K562 (cell line): ENCODE measurements around the gene USP14. TPM values are rescaled to one million over a fixed set of nuclear protein-coding genes. Genes with fewer than 3 reads are reported as not detected.

ENCODE experiments used
- ATAC-seq: fragments of 200-7000 bp; cut with Tn5 transposase; 3 replicates; pipeline ENCODE4 v1.9.1; 2020; ENCODE audit warnings: moderate library complexity
- BruUV-seq: library from RNA; stranded (reverse); fragments of 400-500 nt; replicated peaks from 2 replicates; lab custom pipeline; 2021; lab: Mats Ljungman, UMichigan
- CTCF ChIA-PET: fragments of 300-600 bp; formaldehyde crosslinking; extraction: SDS; loops from one replicate; lab custom pipeline; 2021; ENCODE audit warnings: low intra/inter-chr PET ratio; lab: Yijun Ruan, JAX
- POLR2A ChIA-PET: fragments of 300-600, 350-650 bp; sonication (Branson Sonifier 250); formaldehyde crosslinking; extraction: SDS; loops from one replicate; lab custom pipeline; 2021; ENCODE audit warnings: antibody characterized with exemption, inconsistent platforms; lab: Yijun Ruan, JAX
- DNase-seq, 4 experiments: peaks; one replicate each; pipeline versions ENCODE4 v3.0.0 to v3.0.0-alpha.2; 2011 to 2018; ENCODE audit warnings: low spot score in 3 of 4, mixed read lengths in 3 of 4; ENCODE audit errors: extremely low read depth in 1 of 4
- FAIRE-seq: peaks from 2 replicates; lab custom pipeline; 2011; peaks lifted over from hg19 to GRCh38; lab: Jason Lieb, UNC
- H2AFZ ChIP-seq: 2 replicates; pipeline ENCODE4 v1.6.0; 2011; ENCODE audit warnings: low read depth, low read length, control low read depth, inconsistent platforms
- H3K27ac ChIP-seq: fragments of 200-600 bp; 3 replicates; pipeline ENCODE4 v1.8.0; 2011; ENCODE audit warnings: low read depth, mild to moderate bottlenecking, control low read depth, inconsistent platforms, low read length, moderate library complexity, mixed read lengths; ENCODE audit errors: extremely low read depth
- H3K27me3 ChIP-seq, 2 experiments: fragments of 300-600 bp in 1 of 2; 2 replicates in 1 of 2; 3 replicates in 1 of 2; pipeline versions ENCODE4 v1.6.0 to v1.8.0; 2011; ENCODE audit warnings: inconsistent platforms in 2 of 2, low read length in 2 of 2, mild to moderate bottlenecking in 1 of 2, mixed read lengths in 1 of 2, moderate library complexity in 1 of 2; ENCODE audit not compliant: control insufficient read depth in 2 of 2, insufficient read depth in 2 of 2
- H3K36me3 ChIP-seq: fragments of 300-600 bp; 3 replicates; pipeline ENCODE4 v1.8.0; 2011; ENCODE audit warnings: mild to moderate bottlenecking, low read length, inconsistent platforms; ENCODE audit not compliant: control insufficient read depth, insufficient read depth
- H3K4me1 ChIP-seq, 2 experiments: fragments of 200-600 bp in 1 of 2; replicated peaks in 1 of 2; 2 replicates in 1 of 2; 3 replicates in 1 of 2; pipeline versions ENCODE4 v1.5.1 to v1.8.0; 2011; ENCODE audit warnings: inconsistent platforms in 2 of 2, low read length in 2 of 2, mild to moderate bottlenecking in 1 of 2, mixed read lengths in 1 of 2, moderate library complexity in 1 of 2; ENCODE audit not compliant: control insufficient read depth in 2 of 2, insufficient read depth in 2 of 2
- H3K4me2 ChIP-seq: 2 replicates; pipeline ENCODE4 v1.6.1; 2011; ENCODE audit warnings: low read length, control low read depth, inconsistent platforms, mixed read lengths; ENCODE audit not compliant: insufficient read depth
- H3K4me3 ChIP-seq: fragments of 200-600 bp; sonication (generic), shearing (Covaris generic); 2 replicates; pipeline ENCODE4 v1.5.1; 2016; ENCODE audit warnings: control low read depth, inconsistent platforms
- H3K79me2 ChIP-seq: fragments of 200-600 bp; 3 replicates; pipeline ENCODE4 v1.8.0; 2011; ENCODE audit warnings: low read length, inconsistent platforms; ENCODE audit not compliant: control insufficient read depth, insufficient read depth
- H3K9ac ChIP-seq, 2 experiments: 2 replicates each; pipeline versions ENCODE4 v1.6.0 to v1.6.1; 2011; ENCODE audit warnings: low read depth in 2 of 2, low read length in 2 of 2, control low read depth in 1 of 2, inconsistent platforms in 1 of 2, mild to moderate bottlenecking in 1 of 2, mixed read lengths in 1 of 2; ENCODE audit not compliant: insufficient read depth in 1 of 2
- H3K9me1 ChIP-seq: one replicate; pipeline ENCODE4 v1.6.0; 2011; ENCODE audit warnings: inconsistent platforms, mild to moderate bottlenecking, low read length, moderate library complexity; ENCODE audit not compliant: control insufficient read depth, insufficient read depth
- H3K9me3 ChIP-seq: replicated peaks from 2 replicates; pipeline ENCODE4 v1.5.1; 2011; ENCODE audit warnings: low read depth, low read length, inconsistent platforms; ENCODE audit not compliant: control insufficient read depth, insufficient read depth
- H4K20me1 ChIP-seq: replicated peaks from 2 replicates; pipeline ENCODE4 v1.6.1; 2011; ENCODE audit warnings: low read length, inconsistent platforms, mixed read lengths; ENCODE audit not compliant: control insufficient read depth, insufficient read depth
- CBFB ChIP-seq: sonication (generic); formaldehyde crosslinking; IDR thresholded peaks from 2 replicates; pipeline ENCODE4 v1.4.0; 2020; ENCODE audit warnings: mild to moderate bottlenecking, missing genetic modification reagents
- CHD2 ChIP-seq: IDR thresholded peaks from 2 replicates; pipeline ENCODE4 v1.6.1; 2011; ENCODE audit warnings: low read depth, low read length
- EGR1 ChIP-seq: fragments of 450-650 bp; conservative IDR thresholded peaks from 2 replicates; pipeline ENCODE4 v1.6.1; 2017; ENCODE audit warnings: mild to moderate bottlenecking
- JUN ChIP-seq, 2 experiments: sonication (generic) in 1 of 2; formaldehyde crosslinking in 1 of 2; IDR thresholded peaks; 2 replicates each; pipeline versions ENCODE4 v1.6.1 to v1.8.0; 2012 to 2022; ENCODE audit warnings: borderline replicate concordance in 2 of 2, mild to moderate bottlenecking in 2 of 2, improper control_type of control experiment in 1 of 2, low read depth in 1 of 2, low read length in 1 of 2, missing genetic modification reagents in 1 of 2
- KLF13 ChIP-seq: fragments of 450-650 bp; IDR thresholded peaks from 2 replicates; pipeline ENCODE4 v1.6.1; 2016; ENCODE audit warnings: missing genetic modification characterization, low read depth, mild to moderate bottlenecking, missing compliant biosample characterization, moderate library complexity, borderline replicate concordance
- MNT ChIP-seq, 2 experiments: fragments of 450-650 bp; conservative IDR thresholded peaks; 2 replicates each; pipeline ENCODE4 v1.6.1; 2017; ENCODE audit warnings: mild to moderate bottlenecking in 2 of 2, moderate library complexity in 2 of 2
- NBN ChIP-seq: fragments of 450-650 bp; IDR thresholded peaks from 2 replicates; pipeline ENCODE4 v1.6.1; 2016; ENCODE audit warnings: low read depth, mild to moderate bottlenecking
- NFE2L1 ChIP-seq: fragments of 450-650 bp; IDR thresholded peaks from 2 replicates; pipeline ENCODE4 v1.6.1; 2016; ENCODE audit warnings: missing genetic modification characterization, low read depth, mild to moderate bottlenecking, missing compliant biosample characterization, moderate library complexity, borderline replicate concordance
- RCOR1 ChIP-seq, 2 experiments: IDR thresholded peaks; 2 replicates each; pipeline ENCODE4 v1.6.1; 2012; ENCODE audit warnings: low read depth in 2 of 2, low read length in 2 of 2, borderline replicate concordance in 1 of 2, improper control_type of control experiment in 1 of 2
- SAFB2 ChIP-seq: fragments of 200-400 bp; formaldehyde crosslinking; IDR thresholded peaks from 2 replicates; pipeline ENCODE4 v1.6.1; 2018; ENCODE audit warnings: borderline replicate concordance, low read length, low read depth, moderate library complexity; ENCODE audit not compliant: severe bottlenecking
- SOX6 ChIP-seq: fragments of 450-650 bp; IDR thresholded peaks from 2 replicates; pipeline ENCODE4 v1.6.1; 2014; ENCODE audit warnings: mild to moderate bottlenecking
- SREBF1 ChIP-seq: fragments of 150-350 bp; IDR thresholded peaks from 2 replicates; pipeline ENCODE4 v1.6.1; 2014; ENCODE audit warnings: antibody characterized with exemption, low read depth, low read length, borderline replicate concordance
- SRSF7 ChIP-seq: fragments of 200-400 bp; formaldehyde crosslinking; optimal IDR thresholded peaks from 2 replicates; pipeline ENCODE3; 2017; ENCODE audit warnings: mild to moderate bottlenecking, low read depth, low read length
- ZBTB7A ChIP-seq: IDR thresholded peaks from 2 replicates; pipeline ENCODE4 v1.6.1; 2011; ENCODE audit warnings: low read depth, mild to moderate bottlenecking, low read length, moderate library complexity, borderline replicate concordance; ENCODE audit not compliant: control insufficient read depth
- ZNF699 ChIP-seq: fragments of 250-450 bp; sonication (Bioruptor Pico); IDR thresholded peaks from 2 replicates; pipeline ENCODE4 v1.8.0; 2021; ENCODE audit warnings: mild to moderate bottlenecking, moderate library complexity; ENCODE audit not compliant: insufficient replicate concordance
- WGBS: fragments of 100-300 bp; shearing (Covaris generic); methylation state at CpG from one replicate; pipeline ENCODE4 v1.1.6; 2016; ENCODE audit warnings: low coverage, mixed read lengths; ENCODE audit not compliant: insufficient coverage; ENCODE audit errors: missing lambda C conversion rate; 5-methylcytosine and 5-hydroxymethylcytosine counted together
- in situ Hi-C: fragments of 300-500 bp; cut with MboI; formaldehyde crosslinking; loops from 4 replicates; pipeline ENCODE4 v1.15.0; 2018; ENCODE audit warnings: inconsistent platforms, mixed read lengths
- intact Hi-C: fragments of 100-400 bp; cut with micrococcal nuclease; formaldehyde crosslinking; loops from 2 replicates; pipeline ENCODE4 v1.14.2; 2022
- polyA plus RNA-seq, 8 experiments: library from polyadenylated mRNA; depleted of rRNA in 4 of 8; stranded (reverse) in 5 of 8; unstranded in 3 of 8; fragments of >200 nt; fragmentation: Nextera tagmentation in 2 of 8; fragmentation: Illumina TruSeq in 1 of 8; extraction: Ambion mirVana in 2 of 8; extraction: Trizol in 1 of 8; gene quantifications; 2 replicates each; pipeline versions ENCODE4 v1.2.1 to v1.2.3, GENCODE V29; 2011 to 2014; ENCODE audit warnings: inconsistent platforms in 1 of 8, missing spikeins in 1 of 8
- total RNA-seq, 7 experiments: library from RNA; depleted of rRNA in 6 of 7; stranded (reverse); fragments of >200 nt in 6 of 7; fragmentation: Illumina TruSeq in 2 of 7; extraction: Trizol in 2 of 7; gene quantifications; 2 replicates each; pipeline versions ENCODE4 v1.2.1 to v1.2.3, GENCODE V29; 2011 to 2021; ENCODE audit warnings: low replicate concordance in 1 of 7

The USP14 gene
- total and polyA plus RNA-seq, 9 of the 15 experiments (the other 6 are each of a cell fraction or from before 2014, with no cell fraction given) = 18.7 to 129 (median 40.3) TPM

GRCh38 chr18:227902-228301 is 69.5 kb downstream of the USP14 start:
- no peak overlapping the region for H3K4me3 ChIP-seq
- DNase-seq (no peak), ATAC-seq (0 out of 3 replicates have a peak, but pooled peaks have one; percentile 34), FAIRE-seq (no peak)
- H2AFZ ChIP-seq = no peak overlapping the region
- in situ Hi-C loops (no loop called here), intact Hi-C loops (no loop called here)
- H3K9me1 ChIP-seq = no peaks in the 10 kb centered on the region
- no peaks in the 10 kb centered on the region for H3K9me3 ChIP-seq
- H3K9ac ChIP-seq = no peak overlapping the region
- no peak overlapping the region for H3K27ac ChIP-seq
- H4K20me1 ChIP-seq = no peaks in the 10 kb centered on the region
- H3K4me1 ChIP-seq = no peaks in the 10 kb centered on the region
- no peak overlapping the region for H3K4me2 ChIP-seq
- POLR2A ChIA-PET = no interaction called here
- CTCF ChIA-PET = no interaction called here
- no peak for TF ChIP-seq EGR1
- no peak for TF ChIP-seq SAFB2
- TF ChIP-seq SREBF1 = no peak
- TF ChIP-seq CBFB = no peak
- TF ChIP-seq ZBTB7A = no peak
- TF ChIP-seq RCOR1 (IDR thresholded peaks at IDR 0.05; ENCODE audit: borderline replicate concordance in 1 of 2, low read depth in 2 of 2, low read length in 2 of 2) = no peak
- no peak for TF ChIP-seq NBN
- TF ChIP-seq NFE2L1 = no peak
- no peak for TF ChIP-seq ZNF699
- TF ChIP-seq SRSF7 = no peak
- no peak for TF ChIP-seq SOX6
- no peak for TF ChIP-seq JUN (IDR thresholded peaks at IDR 0.05; ENCODE audit: borderline replicate concordance, low read depth, low read length)
- no peak for TF ChIP-seq JUN (CRISPR knock-in tag; IDR thresholded peaks at IDR 0.05; ENCODE audit: borderline replicate concordance)
- no peak for TF ChIP-seq MNT (conservative IDR thresholded peaks at IDR 0.05)
- TF ChIP-seq CHD2 = no peak
- TF ChIP-seq KLF13 (tag) = no peak
- no peaks in the 10 kb centered on the region for H3K27me3 ChIP-seq
- 83% methylated on average over 4 of the region's 4 CpGs for WGBS
- no TSS peak for BruUV-seq
- peaks cover 64% of the 10 kb centered on the region for H3K36me3 ChIP-seq
- no peaks in the 10 kb centered on the region for H3K79me2 ChIP-seq
